GM19328 (cell line): ENCODE results near the gene MSX2.
"Not testable (repeated sequence)": the region's sequence is repeated elsewhere in the genome, so short reads cannot be mapped to it uniquely, and the experiment has no call there.

ENCODE experiments used
- ATAC-seq: cut with Tn5 transposase; IDR thresholded peaks from one replicate; pipeline ENCODE4 v1.9.1; 2021; ENCODE audit warnings: mild to moderate bottlenecking, moderate library complexity; ENCODE audit not compliant: unreplicated experiment

MSX2 gene

GRCh38 chr5:174732036-174733020 is 7.9 kb downstream of the MSX2 start:
- ATAC-seq = no peak

- no peak for ATAC-seq
Measured at GRCh38 chr5:174733091-174733690, 8.8 kb downstream of the MSX2 start.

- no peak for ATAC-seq
Measured at GRCh38 chr5:174733836-174734235, 9.5 kb downstream of the MSX2 start.

- ATAC-seq = no peak
Measured at GRCh38 chr5:174734571-174735497, 10.5 kb downstream of the MSX2 start.

- ATAC-seq = no peak
Measured at GRCh38 chr5:174735498-174736330, 11.3 kb downstream of the MSX2 start.

GRCh38 chr5:174736331-174736721 is 11.9 kb downstream of the MSX2 start:
- ATAC-seq = no peak

GRCh38 chr5:174736777-174737176 is 12.4 kb downstream of the MSX2 start:
- no peak for ATAC-seq

GRCh38 chr5:174737330-174737729 is 12.9 kb downstream of the MSX2 start:
- ATAC-seq = no peak

GRCh38 chr5:174741352-174741751 is 17.0 kb downstream of the MSX2 start:
- no peak for ATAC-seq

GRCh38 chr5:174744896-174745295 is 20.5 kb downstream of the MSX2 start:
- ATAC-seq = no peak

- no peak for ATAC-seq
Measured at GRCh38 chr5:174745590-174746103, 21.3 kb downstream of the MSX2 start.

GRCh38 chr5:174750711-174751110 is 26.3 kb downstream of the MSX2 start:
- ATAC-seq = no peak

- no peak for ATAC-seq
Measured at GRCh38 chr5:174751154-174752000, 27.0 kb downstream of the MSX2 start.

- no peak for ATAC-seq
Measured at GRCh38 chr5:174752121-174752520, 27.7 kb downstream of the MSX2 start.

GRCh38 chr5:174755106-174755505 is 30.7 kb downstream of the MSX2 start:
- ATAC-seq = no peak

GRCh38 chr5:174759091-174759490 is 34.7 kb downstream of the MSX2 start:
- ATAC-seq = no peak

- no peak for ATAC-seq
Measured at GRCh38 chr5:174760721-174761120, 36.3 kb downstream of the MSX2 start.

- not testable (repeated sequence) for ATAC-seq
Measured at GRCh38 chr5:174761341-174761740, 37.0 kb downstream of the MSX2 start.

- ATAC-seq = no peak
Measured at GRCh38 chr5:174764309-174764708, 39.9 kb downstream of the MSX2 start.
